BE2C (cell line): ENCODE measurements around the gene PROSER2.

ENCODE experiments used
- DNase-seq: peaks from one replicate; pipeline ENCODE4 v3.0.0-alpha.2; 2020
- H3K27me3 ChIP-seq: fragments of 250-450 bp; sonication (Bioruptor Pico); 2 replicates; pipeline ENCODE4 v1.5.1; 2020; ENCODE audit warnings: mild to moderate bottlenecking
- H3K36me3 ChIP-seq: fragments of 250-450 bp; sonication (Bioruptor Pico); 2 replicates; pipeline ENCODE4 v1.5.1; 2020; ENCODE audit warnings: mild to moderate bottlenecking
- H3K4me1 ChIP-seq: fragments of 250-450 bp; sonication (Bioruptor Pico); 2 replicates; pipeline ENCODE4 v1.5.1; 2020
- H3K4me3 ChIP-seq: 2 replicates; pipeline ENCODE4 v1.5.1; 2011; ENCODE audit warnings: low read depth, low read length
- H3K9me3 ChIP-seq: fragments of 250-450 bp; sonication (Bioruptor Pico); 2 replicates; pipeline ENCODE4 v1.5.1; 2020
- TF ChIP-seq, protein P1 (sequence below): IDR thresholded peaks from 2 replicates; pipeline ENCODE4 v1.5.1; 2012; ENCODE audit warnings: mild to moderate bottlenecking, low read depth, low read length

PROSER2 gene

GRCh38 chr10:11793762-11794479 lies 29.2 kb upstream of the PROSER2 start:
- no peaks in the 10 kb centered on the region; the same call in 1 of the 2 replicates for H3K27me3 ChIP-seq
- DNase-seq = no peak
- no peaks in the 10 kb centered on the region; the same call in 1 of the 2 replicates for H3K4me1 ChIP-seq
- TF ChIP-seq, protein P1, sequence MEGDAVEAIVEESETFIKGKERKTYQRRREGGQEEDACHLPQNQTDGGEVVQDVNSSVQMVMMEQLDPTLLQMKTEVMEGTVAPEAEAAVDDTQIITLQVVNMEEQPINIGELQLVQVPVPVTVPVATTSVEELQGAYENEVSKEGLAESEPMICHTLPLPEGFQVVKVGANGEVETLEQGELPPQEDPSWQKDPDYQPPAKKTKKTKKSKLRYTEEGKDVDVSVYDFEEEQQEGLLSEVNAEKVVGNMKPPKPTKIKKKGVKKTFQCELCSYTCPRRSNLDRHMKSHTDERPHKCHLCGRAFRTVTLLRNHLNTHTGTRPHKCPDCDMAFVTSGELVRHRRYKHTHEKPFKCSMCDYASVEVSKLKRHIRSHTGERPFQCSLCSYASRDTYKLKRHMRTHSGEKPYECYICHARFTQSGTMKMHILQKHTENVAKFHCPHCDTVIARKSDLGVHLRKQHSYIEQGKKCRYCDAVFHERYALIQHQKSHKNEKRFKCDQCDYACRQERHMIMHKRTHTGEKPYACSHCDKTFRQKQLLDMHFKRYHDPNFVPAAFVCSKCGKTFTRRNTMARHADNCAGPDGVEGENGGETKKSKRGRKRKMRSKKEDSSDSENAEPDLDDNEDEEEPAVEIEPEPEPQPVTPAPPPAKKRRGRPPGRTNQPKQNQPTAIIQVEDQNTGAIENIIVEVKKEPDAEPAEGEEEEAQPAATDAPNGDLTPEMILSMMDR = no peak
- no peaks in the 10 kb centered on the region for H3K36me3 ChIP-seq
- H3K4me3 ChIP-seq = no peak overlapping the region
- no peaks in the 10 kb centered on the region for H3K9me3 ChIP-seq

DNA sequence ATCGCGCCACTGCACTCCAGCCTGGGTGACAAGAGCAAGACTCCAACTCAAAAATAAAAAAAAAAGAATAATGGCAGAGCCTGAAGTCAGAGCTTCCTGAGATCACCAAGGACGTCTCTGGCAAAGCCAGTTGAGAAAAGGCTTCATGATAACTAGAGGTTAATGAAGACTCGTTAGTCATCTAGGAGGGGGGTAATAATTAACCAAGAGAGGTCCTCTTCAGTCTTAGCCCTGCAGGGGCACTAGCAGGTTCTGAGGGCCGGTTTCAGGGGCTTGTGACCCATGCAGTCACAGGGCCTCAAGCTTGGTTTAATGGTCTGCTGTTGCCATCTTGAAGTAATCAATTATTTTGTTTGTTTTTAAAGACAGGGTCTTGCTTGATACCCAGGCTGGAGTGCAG lies 28.6 kb upstream of the PROSER2 start:
- no peaks in the 10 kb centered on the region; the same call in 1 of the 2 replicates for H3K27me3 ChIP-seq
- no peaks in the 10 kb centered on the region; the same call in 1 of the 2 replicates for H3K4me1 ChIP-seq
- TF ChIP-seq, protein P1 = no peak
- H3K36me3 ChIP-seq = no peaks in the 10 kb centered on the region
- H3K9me3 ChIP-seq = no peaks in the 10 kb centered on the region
- no peak overlapping the region for H3K4me3 ChIP-seq
- no peak for DNase-seq

- no peaks in the 10 kb centered on the region; the same call in 1 of the 2 replicates for H3K4me1 ChIP-seq
- TF ChIP-seq, protein P1 = no peak
- DNase-seq = no peak
- no peak overlapping the region for H3K4me3 ChIP-seq
- no peaks in the 10 kb centered on the region for H3K9me3 ChIP-seq
- no peaks in the 10 kb centered on the region for H3K36me3 ChIP-seq
- H3K27me3 ChIP-seq = no peaks in the 10 kb centered on the region; the same call in 1 of the 2 replicates
Observed at GRCh38 chr10:11795101-11795920, 27.8 kb upstream of the PROSER2 start.

- no peak overlapping the region for H3K4me3 ChIP-seq
- H3K27me3 ChIP-seq = no peaks in the 10 kb centered on the region
- H3K36me3 ChIP-seq = no peaks in the 10 kb centered on the region
- no peaks in the 10 kb centered on the region for H3K9me3 ChIP-seq
- H3K4me1 ChIP-seq = no peaks in the 10 kb centered on the region; the same call in 1 of the 2 replicates
- DNase-seq = no peak
- TF ChIP-seq, protein P1 = no peak
Observed at GRCh38 chr10:11796474-11796873, 26.7 kb upstream of the PROSER2 start.

DNA sequence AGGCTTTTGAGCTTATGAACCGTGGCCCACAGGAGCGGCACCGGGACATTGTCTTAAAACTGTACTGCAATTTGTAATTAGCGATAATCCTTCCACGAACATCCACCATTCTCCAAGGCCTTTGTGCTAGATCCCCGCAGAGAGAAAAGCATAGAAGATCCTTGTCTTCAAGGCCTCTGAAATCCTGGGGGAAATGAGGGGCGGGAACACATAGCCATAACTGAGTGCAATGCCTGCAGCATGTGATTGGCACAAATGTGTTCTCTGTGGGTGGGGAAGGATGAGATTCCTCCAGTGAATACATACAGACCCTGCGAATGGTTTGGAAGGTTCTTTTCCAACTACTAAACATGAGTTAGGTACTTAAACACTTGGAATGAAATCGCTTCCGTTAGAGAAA lies 25.9 kb upstream of the PROSER2 start:
- TF ChIP-seq, protein P1 = no peak
- Histone ChIP-seq H3K36me3 (no peaks in the 10 kb centered on the region), H3K27me3 (no peaks in the 10 kb centered on the region), H3K9me3 (no peaks in the 10 kb centered on the region), H3K4me3 (no peak overlapping the region), H3K4me1 (no peaks in the 10 kb centered on the region; the same call in 1 of the 2 replicates)
- no peak for DNase-seq
